Measurements from ENCODE around the gene C5orf63. TPM values are rescaled to one million over a fixed set of nuclear protein-coding genes. Genes with fewer than 3 reads are reported as not detected.

The C5orf63 gene
- total RNA-seq, 1 experiment from 2014 or later: 1.2 TPM

DNA sequence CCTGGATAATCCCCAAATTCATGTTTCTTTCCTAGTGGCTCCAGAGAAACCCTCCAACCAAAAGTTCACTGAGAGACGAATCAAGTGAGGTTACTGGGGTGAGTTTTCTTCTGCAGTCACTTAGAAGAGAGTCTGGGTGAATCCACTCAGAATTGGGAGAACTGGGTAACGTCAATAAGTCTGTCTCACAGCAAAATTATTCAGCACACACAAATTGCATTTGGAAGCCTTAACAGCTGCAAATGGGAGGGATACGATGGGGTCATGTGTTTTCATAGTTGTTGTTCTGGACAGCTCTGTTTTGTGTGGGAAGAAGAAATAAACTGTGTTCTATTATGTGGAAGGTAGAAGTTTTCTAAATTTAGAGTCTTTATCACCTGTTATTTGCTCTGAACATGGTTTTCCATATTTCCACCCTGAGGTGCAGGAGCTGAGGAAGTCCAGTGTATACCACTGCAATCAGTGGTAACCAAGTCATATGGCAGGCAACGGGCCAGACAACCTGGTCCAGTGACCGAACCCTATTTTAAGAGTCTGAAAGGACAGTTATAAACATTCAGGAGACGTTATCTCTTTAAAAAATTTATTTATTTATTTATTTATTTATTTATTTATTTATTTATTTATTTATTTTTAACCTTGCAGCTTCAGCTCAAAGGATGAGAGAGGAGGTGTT, 64.9 kb downstream of the C5orf63 start:
- H3K9ac ChIP-seq (ENCODE audit: extremely low read depth, insufficient read length, low read length): no peak overlapping the region
- no peaks in the 10 kb centered on the region for H4K20me1 ChIP-seq (ENCODE audit: control insufficient read depth, insufficient read depth, insufficient read length)
- no peak overlapping the region for H3K4me2 ChIP-seq (ENCODE audit: insufficient read depth, insufficient read length, low read length)
- no peak overlapping the region for H3T11ph ChIP-seq (ENCODE audit: low read length)
- H3K14ac ChIP-seq (ENCODE audit: insufficient read depth, low read length): no peak overlapping the region
- no peak for DNase-seq
- no peak overlapping the region for H2BK12ac ChIP-seq (ENCODE audit: insufficient read length, low read depth, low read length)
- no peak overlapping the region for H3K56ac ChIP-seq (ENCODE audit: insufficient read length, low read depth, low read length)
- H4K91ac ChIP-seq (ENCODE audit: insufficient read length, low read depth, low read length): no peak overlapping the region
- H2BK15ac ChIP-seq (ENCODE audit: low read depth, low read length): no peak overlapping the region
- H3K27ac Mint-ChIP-seq: no peak overlapping the region
- WGBS (ENCODE audit: extremely low coverage, insufficient read length, low lambda C conversion rate): no CpG with 5 or more reads among the region's 6 CpGs
- H2BK20ac ChIP-seq (ENCODE audit: low read depth, low read length, poor library complexity, severe bottlenecking): no peak overlapping the region
- no peaks in the 10 kb centered on the region for H3K9me3 ChIP-seq (ENCODE audit: control insufficient read depth, low read depth, low read length)
- no peak overlapping the region for H2BK120ac ChIP-seq (ENCODE audit: low read depth, low read length, poor library complexity, severe bottlenecking)
- TF ChIP-seq, protein P1, sequence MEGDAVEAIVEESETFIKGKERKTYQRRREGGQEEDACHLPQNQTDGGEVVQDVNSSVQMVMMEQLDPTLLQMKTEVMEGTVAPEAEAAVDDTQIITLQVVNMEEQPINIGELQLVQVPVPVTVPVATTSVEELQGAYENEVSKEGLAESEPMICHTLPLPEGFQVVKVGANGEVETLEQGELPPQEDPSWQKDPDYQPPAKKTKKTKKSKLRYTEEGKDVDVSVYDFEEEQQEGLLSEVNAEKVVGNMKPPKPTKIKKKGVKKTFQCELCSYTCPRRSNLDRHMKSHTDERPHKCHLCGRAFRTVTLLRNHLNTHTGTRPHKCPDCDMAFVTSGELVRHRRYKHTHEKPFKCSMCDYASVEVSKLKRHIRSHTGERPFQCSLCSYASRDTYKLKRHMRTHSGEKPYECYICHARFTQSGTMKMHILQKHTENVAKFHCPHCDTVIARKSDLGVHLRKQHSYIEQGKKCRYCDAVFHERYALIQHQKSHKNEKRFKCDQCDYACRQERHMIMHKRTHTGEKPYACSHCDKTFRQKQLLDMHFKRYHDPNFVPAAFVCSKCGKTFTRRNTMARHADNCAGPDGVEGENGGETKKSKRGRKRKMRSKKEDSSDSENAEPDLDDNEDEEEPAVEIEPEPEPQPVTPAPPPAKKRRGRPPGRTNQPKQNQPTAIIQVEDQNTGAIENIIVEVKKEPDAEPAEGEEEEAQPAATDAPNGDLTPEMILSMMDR (conservative IDR thresholded peaks at IDR 0.05): no peak
- no peak overlapping the region for H2AK5ac ChIP-seq (ENCODE audit: insufficient read length, low read length)
- no peak overlapping the region for H3K4me3 Mint-ChIP-seq
- no peak overlapping the region for H4K8ac ChIP-seq (replicated peaks; ENCODE audit: insufficient read length, low read depth, low read length)
- no peak overlapping the region for H3K27ac ChIP-seq (ENCODE audit: insufficient read length, low read depth, low read length)
- H3K27me3 Mint-ChIP-seq (ENCODE audit: low read depth): no peaks in the 10 kb centered on the region
- no peak overlapping the region for H3K18ac ChIP-seq (ENCODE audit: insufficient read length, low read depth, low read length)
- no peaks in the 10 kb centered on the region for H3K23me2 ChIP-seq (ENCODE audit: insufficient read length, low read depth, low read length, poor library complexity, severe bottlenecking)
- H3K36me3 Mint-ChIP-seq (ENCODE audit: insufficient read depth in 1 of 3, low read depth in 3 of 3): no peaks in the 10 kb centered on the region
- no peaks in the 10 kb centered on the region for H3K79me2 ChIP-seq (ENCODE audit: insufficient read depth, low read length)
- H2BK5ac ChIP-seq (ENCODE audit: insufficient read length, low read length): no peak overlapping the region
- H3K27me3 ChIP-seq (ENCODE audit: insufficient read depth, low read length): no peaks in the 10 kb centered on the region
- H4K5ac ChIP-seq (ENCODE audit: insufficient read length, low read depth, low read length): no peak overlapping the region
- no peaks in the 10 kb centered on the region for H3K4me1 ChIP-seq (ENCODE audit: insufficient read depth, low read length)
- peaks cover 3% of the 10 kb centered on the region for H3K79me1 ChIP-seq (ENCODE audit: insufficient read depth, low read depth, low read length, poor library complexity, severe bottlenecking)
- no peaks in the 10 kb centered on the region for H3K9me3 Mint-ChIP-seq
- H3K23ac ChIP-seq (ENCODE audit: insufficient read length, low read depth, low read length): no peak overlapping the region
- no peak overlapping the region for H3K4ac ChIP-seq (ENCODE audit: low read depth, low read length)
- H3K4me1 Mint-ChIP-seq: peaks cover 4% of the 10 kb centered on the region in 2 experiments; a peak in 3 of 4 replicates
- no peak overlapping the region for H2AFZ ChIP-seq (ENCODE audit: low read length)

Data from H9 (cell line).